ENCODE results near the gene CACNG5.

GRCh38 chr17:66900126-66901010 is 65.5 kb downstream of the CACNG5 start:
- no peak for TF ChIP-seq POLR2A (IDR thresholded peaks at IDR 0.05)
- TF ChIP-seq CTCF (IDR thresholded peaks at IDR 0.05), result no peak
